Measurements from ENCODE around the gene CMTR1.

- TF ChIP-seq YY1 (tag by site-specific recombination; IDR thresholded peaks at IDR 0.05) (no peak), ZNF629 (tag by site-specific recombination; IDR thresholded peaks at IDR 0.05) (no peak), CTCF (tag by site-specific recombination; IDR thresholded peaks at IDR 0.05) (no peak), ATF2 (tag by site-specific recombination; IDR thresholded peaks at IDR 0.05; ENCODE audit: low read depth) (no peak), ELK4 (IDR thresholded peaks at IDR 0.05; ENCODE audit: borderline replicate concordance, low read depth, low read length) (no peak), ZNF561 (tag by site-specific recombination; IDR thresholded peaks at IDR 0.05; ENCODE audit: borderline replicate concordance) (no peak), ZNF707 (tag by site-specific recombination; IDR thresholded peaks at IDR 0.05) (no peak), ZBTB49 (tag by site-specific recombination; IDR thresholded peaks at IDR 0.05; ENCODE audit: low read depth) (no peak), SETDB1 (IDR thresholded peaks at IDR 0.05; ENCODE audit: insufficient read length, low read length) (no peak)
Measured at GRCh38 chr6:37500294-37500608, 67.2 kb downstream of the CMTR1 start.
